Measurements from ENCODE around the gene ARHGEF28.

GRCh38 chr5:73940801-73941200 is 314.8 kb downstream of the ARHGEF28 start:
- no peak for TF ChIP-seq CTCF (IDR thresholded peaks at IDR 0.05; ENCODE audit: low read length)
- no peak for TF ChIP-seq EZH2 (optimal IDR thresholded peaks at IDR 0.05; ENCODE audit: low read depth, low read length)
- no peak for TF ChIP-seq EZH2phosphoT487 (IDR thresholded peaks at IDR 0.05; ENCODE audit: low read length)
